GM12891 (cell line): ENCODE measurements around the gene RPS16.

Experiments used
- DNase-seq: peaks from one replicate; pipeline ENCODE4 v3.0.0; 2011; ENCODE audit warnings: low spot score; ENCODE audit not compliant: insufficient read length
- FAIRE-seq: peaks from 2 replicates; lab custom pipeline; 2011; peaks lifted over from hg19 to GRCh38; lab: Jason Lieb, UNC
- POLR2A ChIP-seq: IDR thresholded peaks from 2 replicates; pipeline ENCODE4 v1.6.1; 2011; ENCODE audit warnings: low read depth, low read length, control low read depth
- POU2F2 ChIP-seq: IDR thresholded peaks from 2 replicates; pipeline ENCODE4 v1.6.1; 2011; ENCODE audit warnings: low read depth, mild to moderate bottlenecking, control low read depth, low read length, moderate library complexity

RPS16 gene

DNA sequence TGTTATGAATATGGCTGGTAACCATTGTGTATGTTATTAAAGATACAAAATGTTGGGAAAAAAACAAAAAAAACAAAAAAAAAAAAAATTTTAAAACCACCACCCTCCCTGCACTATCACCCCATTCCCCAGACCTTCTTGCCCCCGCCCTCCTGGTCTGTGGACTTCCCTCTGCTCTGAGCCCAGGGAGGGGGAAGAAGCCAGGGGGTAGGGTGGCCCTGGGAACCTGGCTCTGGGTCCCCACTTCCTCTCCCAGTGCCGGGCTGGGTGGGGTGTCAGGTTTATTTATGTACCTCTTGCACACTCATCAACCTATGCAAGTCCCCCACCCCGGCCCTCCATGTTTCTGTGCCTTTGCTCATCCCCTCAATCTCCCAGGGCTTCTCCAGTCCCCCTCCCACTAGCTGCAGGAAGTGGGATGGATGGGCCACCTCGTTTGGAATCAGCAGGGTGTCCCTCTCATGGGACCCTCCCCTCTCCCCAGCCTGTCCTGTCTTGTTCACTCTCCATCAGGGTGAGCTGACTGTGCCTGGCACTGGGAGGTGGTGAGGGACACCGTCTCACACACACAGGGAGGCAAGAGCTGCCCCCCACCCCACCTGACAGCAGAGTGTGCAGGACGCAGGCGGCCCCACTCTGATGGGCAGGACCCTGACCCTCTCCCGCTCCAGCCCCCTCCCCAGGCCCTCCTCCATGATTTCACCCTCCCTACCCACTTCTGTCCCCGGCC, 50.7 kb downstream of the RPS16 start:
- TF ChIP-seq POU2F2 (no peak), POLR2A (no peak)
- FAIRE-seq (no peak), DNase-seq (no peak)
